ENCODE measurements around the gene KRTAP5-2. TPM values are rescaled to one million over a fixed set of nuclear protein-coding genes. Genes with fewer than 3 reads are reported as not detected.

KRTAP5-2 gene
- polyA plus RNA-seq, 1 donor = not detected

DNA sequence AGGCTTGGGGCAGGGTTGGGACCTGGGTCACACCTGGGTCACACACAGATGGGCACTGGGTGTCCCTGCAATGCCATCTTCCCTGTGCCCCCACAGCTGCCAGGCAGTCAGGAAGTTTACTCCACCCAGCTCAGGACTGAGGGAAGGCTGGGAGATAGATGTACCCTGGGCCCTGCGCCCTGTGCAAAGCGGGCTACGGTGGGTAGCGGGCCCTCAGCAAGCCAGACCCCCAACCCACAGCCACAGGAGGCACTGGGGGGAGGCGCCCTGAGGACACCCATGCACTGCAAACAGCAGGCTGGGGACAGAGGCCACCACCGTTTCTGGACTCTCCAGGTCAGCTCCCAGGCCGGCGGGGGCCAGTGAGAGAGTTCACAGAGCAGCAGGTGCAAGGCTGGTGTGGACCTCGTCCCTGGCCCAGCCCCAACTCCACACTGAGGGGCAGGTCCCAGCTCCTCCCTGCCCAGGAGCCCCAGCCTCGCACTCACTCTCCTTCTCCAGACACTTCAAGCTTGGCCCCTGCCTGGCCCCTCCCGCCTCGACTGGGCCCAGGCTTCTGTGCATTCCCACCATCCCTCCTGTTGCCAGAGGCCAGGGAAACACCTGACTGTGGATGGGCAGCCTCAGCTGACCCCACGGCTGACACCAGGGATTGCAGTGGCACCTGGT, 30.9 kb downstream of the KRTAP5-2 start:
- no peak for DNase-seq

DNA sequence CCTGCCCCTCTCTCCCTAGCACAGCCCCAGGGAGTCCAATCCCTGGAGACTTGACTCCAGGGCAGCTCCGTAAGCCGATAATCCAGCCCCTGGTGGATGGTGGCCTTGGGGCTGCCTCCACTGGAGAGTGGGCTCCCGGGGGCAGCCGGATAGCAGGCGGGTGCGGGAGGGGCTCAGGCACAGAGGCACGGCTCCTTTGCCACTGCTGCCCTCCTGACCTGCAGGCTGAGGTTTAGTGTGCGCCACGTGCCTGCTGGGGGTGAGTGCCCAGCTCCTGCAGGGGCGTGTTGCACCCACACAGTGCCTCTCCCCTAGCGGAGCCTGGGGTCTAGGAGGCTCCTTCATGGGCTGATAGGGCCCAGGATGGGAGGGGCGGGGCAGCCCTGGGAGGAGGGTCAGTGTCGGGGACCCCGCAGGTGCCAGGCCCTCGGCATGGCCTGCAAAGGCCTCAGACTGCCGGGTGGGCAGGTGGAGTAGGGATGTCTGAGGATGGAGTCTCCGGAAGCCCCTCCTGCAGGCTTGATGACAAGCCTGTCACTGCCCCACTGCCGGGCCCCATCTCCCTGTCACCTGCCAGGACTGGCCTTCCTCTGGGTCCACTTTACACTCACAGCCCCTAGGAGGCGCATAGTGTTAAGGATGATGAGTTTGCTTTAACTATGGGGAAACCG, 31.6 kb downstream of the KRTAP5-2 start:
- no peak for DNase-seq

DNA sequence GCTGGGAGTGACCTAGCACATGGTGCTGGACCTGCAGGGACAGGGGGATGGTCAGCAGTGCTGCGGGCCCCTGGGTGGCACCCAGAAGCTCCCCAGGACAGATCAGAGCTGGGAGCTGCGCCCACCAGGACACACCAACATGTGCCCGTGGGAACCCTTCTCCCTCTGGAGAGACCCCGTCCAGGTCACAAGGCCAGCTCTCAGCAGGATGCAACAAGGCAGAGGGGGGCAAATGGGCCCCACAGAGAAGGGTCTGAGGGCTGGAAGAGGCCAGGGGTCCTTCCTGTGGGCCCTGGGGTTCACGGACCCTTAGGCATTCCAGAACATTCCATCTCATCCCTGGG, 32.2 kb downstream of the KRTAP5-2 start:
- DNase-seq = no peak

DNA sequence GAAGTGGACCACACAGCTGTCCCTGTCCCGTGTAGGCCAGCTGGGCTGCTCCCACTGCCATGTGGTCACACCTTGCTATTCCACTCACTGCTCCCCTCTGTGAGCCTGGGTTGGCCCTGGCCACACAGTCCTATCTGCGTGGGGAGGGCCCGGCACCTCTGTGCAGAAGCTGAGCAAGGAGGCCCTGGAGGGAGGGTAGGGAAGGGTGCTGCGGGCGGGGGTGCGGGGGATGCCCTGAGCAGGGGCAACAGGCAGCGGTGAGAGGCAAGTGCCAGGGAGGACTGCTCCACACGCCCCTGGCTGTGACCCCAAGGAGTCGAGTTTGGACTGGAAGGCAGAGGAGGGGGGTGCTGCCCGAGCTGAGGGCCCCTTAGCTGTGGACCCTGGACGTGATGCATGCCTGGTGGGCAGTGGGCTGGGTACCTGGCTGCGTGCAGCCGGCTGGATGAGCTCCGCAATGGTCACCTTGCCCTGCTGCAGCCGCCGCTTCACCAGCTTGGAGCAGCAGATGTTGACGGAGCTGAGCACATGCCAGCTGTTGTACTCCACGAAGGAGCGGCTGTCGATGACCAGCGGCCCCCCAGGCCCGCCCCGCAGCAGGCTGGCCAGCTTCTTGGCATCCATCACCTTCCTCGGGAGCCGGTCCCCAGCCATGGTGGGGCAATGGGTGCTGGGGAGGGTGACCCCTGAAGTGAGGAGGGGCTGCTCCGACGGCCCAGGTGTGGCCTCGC, 32.8 kb downstream of the KRTAP5-2 start:
- no peak for DNase-seq

DNA sequence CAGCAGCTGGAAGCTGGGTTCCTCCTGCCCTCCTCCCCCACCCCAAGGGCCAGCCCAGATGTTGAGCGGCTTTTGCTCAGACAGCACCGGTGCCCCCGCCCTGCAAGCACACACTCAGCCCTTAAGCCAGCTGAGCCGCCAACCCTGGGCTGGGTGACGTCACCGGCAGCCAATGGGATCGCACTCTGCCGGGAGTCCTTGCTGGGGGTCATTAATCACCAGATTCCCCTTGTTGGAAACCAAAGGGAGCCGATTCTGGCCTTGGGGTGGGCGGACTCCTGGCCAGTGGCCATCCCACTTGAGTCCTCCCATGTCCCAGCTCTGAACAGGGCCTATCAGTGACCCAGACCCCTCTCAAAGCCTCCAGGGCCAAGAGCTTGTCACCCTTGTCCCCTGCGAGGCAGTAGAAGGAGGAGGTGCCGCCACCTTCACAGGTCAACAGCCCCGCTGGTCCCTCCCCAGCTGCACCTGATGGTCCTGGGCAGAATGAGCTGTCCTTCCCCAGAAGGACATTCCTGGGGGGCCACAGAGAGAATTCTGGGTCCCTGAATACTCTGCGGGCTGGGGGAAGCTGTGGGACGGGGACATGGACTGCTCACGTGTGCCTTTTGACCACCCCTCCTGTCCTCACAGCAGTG, 33.4 kb downstream of the KRTAP5-2 start:
- DNase-seq = no peak

DNA sequence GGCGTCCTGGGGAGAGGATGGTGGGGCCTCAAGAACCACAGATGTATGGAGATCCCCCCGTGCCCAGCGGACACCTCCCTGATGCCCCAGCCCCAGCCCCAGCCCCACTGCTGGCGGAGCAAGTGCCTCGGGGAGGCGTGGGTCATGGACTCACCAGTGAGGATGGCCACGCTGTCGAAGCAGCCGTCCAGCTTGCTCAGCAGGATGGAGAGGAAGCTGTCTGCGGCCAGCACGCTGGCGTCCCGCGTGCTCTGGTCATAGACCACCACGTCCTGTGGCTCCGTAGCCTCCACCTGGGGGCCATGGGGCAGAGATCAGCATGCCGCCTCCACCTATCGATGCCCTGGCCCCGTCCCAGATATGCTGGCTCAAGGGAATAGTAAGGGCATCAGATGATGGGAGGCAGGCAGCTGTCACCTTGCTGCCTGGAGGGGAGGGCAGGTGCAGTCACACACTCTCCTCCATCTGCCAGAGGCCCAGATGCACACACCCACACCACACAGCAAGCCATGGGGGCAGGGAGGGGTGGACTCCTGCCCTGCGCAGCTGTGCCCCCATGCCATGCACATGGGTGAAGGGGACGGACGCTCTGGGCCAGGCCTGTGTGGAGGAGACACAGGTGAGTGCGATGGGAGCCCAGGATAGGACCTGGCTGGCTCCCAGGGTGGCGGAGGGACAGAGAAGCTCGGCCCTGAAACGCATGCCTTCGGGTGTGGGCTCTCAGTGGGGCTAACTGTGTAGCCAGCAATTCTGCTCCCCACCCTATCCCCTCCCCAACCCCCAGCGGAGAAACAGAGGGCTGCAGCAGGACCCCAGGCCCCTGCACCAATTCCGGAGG, 34.2 kb downstream of the KRTAP5-2 start:
- no peak for DNase-seq

DNA sequence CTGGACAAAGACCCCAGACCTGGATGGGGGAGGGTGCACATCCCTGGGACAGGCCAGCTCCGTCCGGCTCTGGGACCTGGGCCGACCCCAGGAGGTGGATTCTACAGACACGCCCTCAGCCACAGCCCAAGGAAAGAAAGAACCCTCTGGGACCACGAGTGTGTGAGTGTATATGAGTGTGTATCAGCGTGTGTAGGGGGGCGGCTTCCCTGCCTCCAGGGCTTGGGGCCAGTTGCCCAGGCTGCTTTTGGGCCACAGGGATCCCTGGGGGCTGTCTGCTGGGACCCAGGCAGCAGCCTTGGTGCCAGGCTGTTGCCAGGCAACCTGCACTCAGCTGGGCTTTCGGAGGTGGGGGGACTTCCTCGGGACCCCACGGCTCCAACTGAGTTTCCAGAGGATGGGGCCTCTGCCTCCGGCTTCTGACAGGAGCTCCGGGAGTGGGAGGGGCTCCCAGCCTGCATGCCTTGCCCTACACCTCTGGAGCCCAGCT, 34.9 kb downstream of the KRTAP5-2 start:
- no peak for DNase-seq

DNA sequence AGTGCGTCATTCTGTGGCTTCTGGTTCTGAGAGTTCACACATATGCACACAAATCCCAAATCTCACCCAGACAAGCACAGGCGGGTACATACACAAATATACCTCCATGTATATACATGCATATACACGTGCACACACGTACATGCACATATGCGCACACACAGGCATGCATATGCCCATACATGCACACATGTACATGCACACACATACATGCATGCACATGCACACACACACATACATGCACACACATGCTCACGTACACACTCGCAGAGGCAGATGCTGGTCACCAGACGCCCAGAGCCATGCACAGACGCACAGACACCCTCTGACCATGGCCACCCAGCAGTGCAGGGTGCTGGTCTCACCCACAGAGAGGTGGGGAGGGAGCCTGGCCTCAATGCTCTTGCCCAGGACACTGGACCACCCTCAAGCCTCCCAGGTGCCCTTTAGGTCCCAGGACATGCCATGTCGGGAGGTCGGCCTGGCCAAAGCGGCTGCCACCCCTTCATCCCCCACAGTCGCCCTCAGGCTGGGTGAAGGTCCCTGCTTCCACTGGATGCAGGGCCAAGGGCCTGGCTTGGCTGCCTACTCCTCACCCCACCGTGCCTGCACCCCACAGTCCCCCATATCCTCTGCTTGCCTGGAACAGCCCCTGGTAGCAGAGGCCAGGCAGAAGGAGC, 35.5 kb downstream of the KRTAP5-2 start:
- no peak for DNase-seq

DNA sequence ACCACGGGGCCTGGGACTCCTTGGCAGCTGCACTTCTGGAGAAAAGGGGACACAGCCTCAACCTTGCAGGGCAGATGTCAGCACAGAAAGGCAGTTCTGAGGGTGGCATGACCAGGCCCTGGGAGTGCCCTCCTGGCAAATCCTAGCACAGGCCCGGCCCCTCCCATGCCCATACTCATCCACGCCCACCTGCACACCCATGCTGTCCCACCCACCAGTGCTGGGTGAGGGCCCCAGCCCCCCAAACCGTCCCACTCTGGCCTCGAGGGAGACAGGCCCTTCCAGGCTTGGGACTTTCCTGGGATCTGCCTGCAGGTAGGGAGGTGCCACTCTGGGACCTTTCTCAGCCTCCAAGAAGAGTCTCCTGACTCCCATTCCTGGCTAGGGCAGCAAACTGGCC, 36.1 kb downstream of the KRTAP5-2 start:
- no peak for DNase-seq

DNA sequence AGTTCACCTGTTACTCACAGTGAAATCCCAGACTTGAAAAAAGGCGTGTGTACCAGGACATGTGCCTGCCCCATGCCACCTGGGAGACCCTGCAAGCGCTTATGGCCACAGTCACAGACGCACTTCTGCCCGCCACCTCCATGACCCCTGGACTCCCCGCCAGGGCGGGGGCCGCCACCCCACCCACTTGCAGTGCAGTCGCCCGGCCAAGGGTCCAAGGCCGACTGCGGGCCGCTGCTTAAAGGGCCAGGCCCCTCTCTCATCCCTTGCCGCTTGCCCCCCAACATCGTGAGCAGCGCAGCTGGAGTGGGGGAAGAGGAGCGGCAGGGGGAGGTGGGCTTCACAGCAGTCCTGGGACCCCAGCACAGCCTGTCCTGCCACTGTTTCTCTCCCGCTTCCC, 36.8 kb downstream of the KRTAP5-2 start:
- DNase-seq = no peak

DNA sequence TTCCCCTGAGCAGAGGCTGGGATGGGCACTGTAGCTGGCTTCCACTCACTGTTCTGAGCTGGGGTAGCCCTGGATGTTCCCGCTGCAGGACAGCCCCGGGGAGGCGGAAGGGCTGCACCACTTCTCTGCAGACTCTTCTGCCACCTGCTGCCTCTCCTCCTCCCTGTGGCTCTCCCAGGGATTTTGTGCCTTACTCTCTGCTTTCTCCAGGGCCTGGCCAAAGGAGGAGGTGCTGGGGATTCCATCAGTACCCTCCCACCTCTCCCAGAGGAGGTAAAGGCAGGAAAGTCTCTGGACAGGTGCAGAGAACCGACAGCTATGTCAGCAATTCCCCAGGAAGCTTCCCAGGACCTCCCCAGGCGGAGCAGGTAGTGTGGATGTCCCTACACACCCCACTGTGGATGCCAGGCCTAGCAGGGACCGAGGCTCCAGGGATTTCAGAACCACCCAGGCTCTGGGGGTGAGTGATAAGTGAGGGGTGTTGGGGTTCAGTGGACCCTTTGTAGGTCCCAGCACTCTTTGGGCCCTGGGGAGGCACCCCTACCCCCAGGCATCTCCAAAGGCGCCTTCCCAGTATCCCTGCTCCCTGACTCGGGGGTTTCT, 37.3 kb downstream of the KRTAP5-2 start:
- no peak for DNase-seq

DNA sequence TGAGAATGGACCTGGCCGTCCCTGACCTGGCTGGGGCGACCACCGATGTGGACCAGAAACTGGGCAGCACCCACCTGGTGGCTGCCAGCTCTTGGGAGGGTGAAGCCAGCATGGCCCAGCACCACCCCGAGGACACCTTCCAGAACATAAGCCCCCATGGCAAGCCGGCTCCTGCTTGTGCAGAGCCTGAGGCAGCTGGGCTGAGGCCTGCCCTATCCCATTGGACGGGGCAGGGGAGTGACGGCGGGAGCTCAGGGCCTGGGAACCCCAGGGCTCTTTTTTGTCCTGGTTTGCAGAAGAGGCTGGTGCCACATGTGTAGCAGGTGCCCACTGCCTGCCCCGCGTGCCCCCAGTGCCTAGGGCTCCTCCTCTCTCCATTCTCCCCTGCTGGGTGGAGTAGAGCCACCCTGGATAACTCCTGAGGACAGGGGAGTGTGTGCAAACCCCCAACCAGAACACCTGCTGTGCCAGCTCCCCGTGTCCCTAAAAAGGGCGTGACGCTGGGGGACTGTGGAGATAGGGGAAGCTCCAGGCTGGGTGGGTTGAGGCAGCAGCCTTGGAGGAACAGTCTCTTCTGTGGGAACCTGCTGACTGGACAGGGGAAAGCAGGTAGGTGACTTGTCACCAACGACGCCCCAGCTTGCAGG, 38.0 kb downstream of the KRTAP5-2 start:
- no peak for DNase-seq

DNA sequence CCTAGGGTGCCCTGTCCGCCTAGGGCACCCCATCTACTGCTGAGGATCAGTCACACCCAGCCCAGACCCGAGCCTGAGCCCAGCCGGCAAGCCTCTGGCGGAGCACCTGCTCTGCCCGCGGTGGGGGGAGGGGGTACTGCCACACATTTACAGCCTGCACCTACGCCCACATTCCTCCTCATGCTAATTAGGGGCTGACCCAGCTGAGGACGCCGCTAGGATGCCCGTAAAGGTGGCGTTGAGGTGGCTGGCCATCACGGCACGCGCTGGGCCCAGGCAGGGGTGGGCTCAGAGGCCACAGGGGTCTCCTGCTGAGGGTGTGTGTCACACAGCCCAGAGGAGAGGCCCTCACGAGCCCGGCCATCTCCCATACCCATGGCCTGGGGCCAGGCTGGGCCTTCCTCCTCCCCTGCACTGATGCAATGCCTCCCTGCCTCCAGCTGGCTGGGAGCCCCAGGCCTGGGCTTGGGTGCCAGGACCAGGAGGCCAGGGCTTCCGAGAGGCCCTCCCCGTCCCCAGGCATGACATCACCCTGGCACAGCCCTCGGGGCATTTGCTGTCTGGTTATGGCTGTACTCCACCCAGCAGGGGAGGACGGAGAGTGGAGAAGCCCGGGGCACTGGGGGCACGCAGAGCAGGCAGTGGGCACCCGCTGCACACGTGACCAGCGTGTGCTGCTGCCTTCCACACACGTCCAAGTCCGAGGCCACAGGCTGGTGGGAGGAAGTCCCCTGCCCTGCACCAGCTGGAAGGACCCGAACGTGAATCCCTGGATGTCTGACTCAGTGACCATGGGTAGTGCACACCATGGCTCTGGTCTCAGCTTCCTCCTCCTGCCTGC, 38.8 kb downstream of the KRTAP5-2 start:
- DNase-seq = peak; percentile 67

DNA sequence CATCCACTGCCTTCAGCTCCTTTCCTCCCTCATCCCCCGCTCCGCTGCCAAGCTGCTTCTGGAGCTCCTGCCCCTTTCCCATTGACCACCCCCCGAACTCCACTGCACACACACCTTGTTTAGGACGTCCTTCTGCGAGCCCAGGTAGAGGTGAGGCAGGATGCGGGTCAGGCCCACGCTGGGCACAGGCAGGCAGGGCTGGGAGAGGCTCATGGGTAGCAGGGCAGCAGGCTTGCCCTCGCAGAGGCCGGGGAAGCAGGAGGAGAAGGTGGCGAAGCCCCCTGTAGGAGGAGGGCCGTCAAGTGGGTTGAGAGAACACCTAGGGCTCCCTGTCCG, 39.4 kb downstream of the KRTAP5-2 start:
- DNase-seq = no peak

DNA sequence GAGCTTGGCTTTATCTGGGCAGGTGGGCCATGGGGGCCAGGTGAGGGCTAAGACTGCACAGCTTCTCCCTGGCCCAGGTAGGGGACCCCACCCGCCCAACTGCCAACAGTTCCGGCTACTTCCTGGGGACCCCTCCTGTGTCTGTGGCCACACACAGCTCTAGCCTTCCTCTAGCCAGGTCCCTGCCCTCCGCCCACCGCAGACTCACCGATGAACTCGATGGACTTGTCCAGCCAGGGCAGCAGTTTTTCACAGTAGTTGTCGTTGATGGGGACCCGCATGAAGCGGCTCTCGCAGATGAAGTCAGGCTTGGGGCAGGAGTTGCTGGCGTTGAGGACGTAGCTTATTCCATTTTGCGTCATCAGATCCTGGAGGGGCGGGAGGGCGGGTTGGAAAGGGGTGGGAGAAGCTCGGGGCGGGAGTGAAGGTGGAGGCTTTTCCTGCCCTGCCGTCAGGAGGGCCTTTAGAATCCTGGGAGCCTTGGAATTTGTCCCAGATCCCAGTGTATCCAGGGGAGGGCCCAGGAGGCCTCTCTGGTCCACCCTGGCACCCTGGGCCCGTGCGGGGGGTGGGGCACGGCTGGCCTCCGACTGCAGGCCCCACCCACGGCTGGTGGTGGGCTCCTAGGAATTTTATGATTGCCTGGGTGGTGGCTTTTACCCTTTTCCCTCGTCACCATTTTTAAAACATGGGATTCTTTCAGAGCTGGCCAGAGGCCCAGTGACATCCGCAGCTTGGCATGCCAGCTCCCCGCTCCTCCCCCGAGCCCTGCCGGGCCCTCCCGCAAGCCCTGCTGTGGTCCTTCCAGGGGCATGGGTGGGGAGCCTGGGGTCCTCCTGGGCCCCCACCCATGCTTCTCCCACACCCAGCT, 40.0 kb downstream of the KRTAP5-2 start:
- DNase-seq = no peak

DNA sequence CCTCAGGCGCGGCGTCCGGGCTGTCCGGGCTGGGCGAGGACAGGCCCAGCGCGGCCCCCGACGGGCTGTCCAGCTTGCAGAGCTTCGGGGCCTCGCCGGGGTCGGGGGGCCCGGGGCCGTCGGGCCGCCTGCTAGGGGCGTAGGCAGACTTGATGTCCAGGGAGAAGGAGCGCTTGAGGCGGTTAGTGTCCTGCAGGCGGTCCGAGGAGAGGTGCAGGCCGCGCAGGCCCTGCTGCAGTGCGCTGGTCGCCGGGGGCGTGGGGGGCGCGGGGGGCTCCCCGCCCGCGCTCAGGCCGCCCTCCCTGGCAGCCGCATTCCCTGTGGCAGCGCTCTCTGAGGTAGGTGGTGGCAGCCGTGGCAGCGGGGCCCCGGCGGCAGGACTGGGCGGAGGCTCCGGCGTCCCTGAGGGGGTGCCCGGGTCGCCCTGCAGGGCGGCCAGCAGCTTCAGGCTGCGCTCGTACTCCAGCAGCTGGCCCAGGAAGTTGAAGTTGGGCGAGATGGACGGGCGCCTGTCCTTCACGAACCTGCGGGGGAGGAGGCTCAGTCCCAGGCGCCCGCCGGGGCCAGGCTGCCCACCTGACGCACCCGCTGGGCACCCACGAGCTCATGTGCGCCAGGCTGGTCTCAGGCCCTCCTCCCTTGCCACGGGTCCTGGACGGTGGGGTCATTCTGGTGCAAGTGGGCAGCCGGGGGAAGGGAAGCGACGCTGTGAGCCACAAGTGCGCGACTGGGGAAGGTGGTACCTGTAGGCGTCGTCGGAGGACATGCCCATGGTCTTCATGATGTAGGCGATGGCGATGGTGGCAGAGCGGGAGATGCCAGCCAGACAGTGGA, 40.8 kb downstream of the KRTAP5-2 start:
- no peak for DNase-seq

DNA sequence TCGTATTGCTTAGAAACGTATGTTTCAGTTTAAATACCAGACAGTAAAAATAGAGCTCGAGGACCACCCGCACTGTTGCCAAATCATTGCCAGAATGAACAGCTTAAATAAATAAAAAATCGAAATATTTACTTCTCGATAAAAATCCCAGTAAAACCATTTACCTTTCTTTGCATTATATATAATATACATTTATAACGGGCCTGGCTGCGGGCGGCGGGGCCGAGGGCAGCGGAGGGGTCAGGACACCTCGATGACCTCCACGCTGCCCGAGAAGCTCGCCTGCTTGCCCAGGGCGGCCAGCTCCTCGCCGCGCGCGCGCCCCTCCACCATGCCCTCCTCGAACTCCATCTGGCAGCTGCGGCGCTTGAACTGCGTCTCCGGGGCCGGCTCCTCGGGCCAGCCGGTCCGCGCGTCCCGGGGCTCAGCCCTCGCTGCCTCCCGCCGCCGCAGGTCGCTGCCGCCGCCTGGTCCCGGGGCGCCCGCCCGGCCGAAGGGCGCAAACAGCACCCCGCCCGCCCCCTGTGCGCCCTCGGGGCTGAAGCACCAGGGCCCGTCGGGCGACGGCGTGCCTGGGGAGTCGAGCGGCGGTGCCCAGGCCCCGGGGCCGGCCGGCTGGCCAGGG, 41.7 kb downstream of the KRTAP5-2 start:
- no peak for DNase-seq
